ENCODE results near the gene SSTR5. TPM values are rescaled to one million over a fixed set of nuclear protein-coding genes. Genes with fewer than 3 reads are reported as not detected.

The SSTR5 gene
- polyA plus RNA-seq, 1 experiment = not detected

DNA sequence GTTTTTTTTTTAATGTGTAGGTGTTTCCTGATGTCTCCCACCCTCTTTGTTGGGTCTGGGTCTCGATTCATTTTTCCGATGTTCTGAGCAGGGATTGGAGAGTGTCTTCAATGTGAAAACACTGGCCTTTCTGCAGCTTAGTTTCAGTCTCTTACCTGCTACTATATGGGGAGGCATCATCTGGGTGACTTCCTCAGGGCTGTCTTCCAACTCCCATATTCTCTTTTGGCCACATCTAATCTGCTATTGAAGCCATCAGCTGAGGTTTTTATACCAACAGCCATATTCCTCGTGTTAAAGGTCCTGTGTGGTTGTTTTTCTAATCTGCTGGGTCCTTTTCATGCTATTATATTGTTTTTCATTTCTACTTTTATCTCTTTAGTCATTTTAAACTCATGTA, 13.2 kb upstream of the SSTR5 start:
- Histone ChIP-seq H3K36me3 (ENCODE audit: control insufficient read depth, insufficient read depth, low read length) (no peaks in the 10 kb centered on the region), H3K4me3 (ENCODE audit: low read depth, low read length) (no peak overlapping the region), H3K27me3 (ENCODE audit: control insufficient read depth, insufficient read depth, low read length) (no peaks in the 10 kb centered on the region; the same call in 1 of the 2 replicates)
- DNase-seq (ENCODE audit: low read depth) = no peak
- TF ChIP-seq, protein P1, sequence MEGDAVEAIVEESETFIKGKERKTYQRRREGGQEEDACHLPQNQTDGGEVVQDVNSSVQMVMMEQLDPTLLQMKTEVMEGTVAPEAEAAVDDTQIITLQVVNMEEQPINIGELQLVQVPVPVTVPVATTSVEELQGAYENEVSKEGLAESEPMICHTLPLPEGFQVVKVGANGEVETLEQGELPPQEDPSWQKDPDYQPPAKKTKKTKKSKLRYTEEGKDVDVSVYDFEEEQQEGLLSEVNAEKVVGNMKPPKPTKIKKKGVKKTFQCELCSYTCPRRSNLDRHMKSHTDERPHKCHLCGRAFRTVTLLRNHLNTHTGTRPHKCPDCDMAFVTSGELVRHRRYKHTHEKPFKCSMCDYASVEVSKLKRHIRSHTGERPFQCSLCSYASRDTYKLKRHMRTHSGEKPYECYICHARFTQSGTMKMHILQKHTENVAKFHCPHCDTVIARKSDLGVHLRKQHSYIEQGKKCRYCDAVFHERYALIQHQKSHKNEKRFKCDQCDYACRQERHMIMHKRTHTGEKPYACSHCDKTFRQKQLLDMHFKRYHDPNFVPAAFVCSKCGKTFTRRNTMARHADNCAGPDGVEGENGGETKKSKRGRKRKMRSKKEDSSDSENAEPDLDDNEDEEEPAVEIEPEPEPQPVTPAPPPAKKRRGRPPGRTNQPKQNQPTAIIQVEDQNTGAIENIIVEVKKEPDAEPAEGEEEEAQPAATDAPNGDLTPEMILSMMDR (IDR thresholded peaks at IDR 0.05; ENCODE audit: insufficient read depth, low read depth, low read length) = no peak
- CTCF ChIA-PET = interaction anchor here (2.5 to 5.1 kb wide), 2 partner anchors 245 to 347 kb away, joined by 6 to 54 read pairs; no protein-coding TSS in a partner anchor
- POLR2A ChIA-PET = no interaction called here

DNA sequence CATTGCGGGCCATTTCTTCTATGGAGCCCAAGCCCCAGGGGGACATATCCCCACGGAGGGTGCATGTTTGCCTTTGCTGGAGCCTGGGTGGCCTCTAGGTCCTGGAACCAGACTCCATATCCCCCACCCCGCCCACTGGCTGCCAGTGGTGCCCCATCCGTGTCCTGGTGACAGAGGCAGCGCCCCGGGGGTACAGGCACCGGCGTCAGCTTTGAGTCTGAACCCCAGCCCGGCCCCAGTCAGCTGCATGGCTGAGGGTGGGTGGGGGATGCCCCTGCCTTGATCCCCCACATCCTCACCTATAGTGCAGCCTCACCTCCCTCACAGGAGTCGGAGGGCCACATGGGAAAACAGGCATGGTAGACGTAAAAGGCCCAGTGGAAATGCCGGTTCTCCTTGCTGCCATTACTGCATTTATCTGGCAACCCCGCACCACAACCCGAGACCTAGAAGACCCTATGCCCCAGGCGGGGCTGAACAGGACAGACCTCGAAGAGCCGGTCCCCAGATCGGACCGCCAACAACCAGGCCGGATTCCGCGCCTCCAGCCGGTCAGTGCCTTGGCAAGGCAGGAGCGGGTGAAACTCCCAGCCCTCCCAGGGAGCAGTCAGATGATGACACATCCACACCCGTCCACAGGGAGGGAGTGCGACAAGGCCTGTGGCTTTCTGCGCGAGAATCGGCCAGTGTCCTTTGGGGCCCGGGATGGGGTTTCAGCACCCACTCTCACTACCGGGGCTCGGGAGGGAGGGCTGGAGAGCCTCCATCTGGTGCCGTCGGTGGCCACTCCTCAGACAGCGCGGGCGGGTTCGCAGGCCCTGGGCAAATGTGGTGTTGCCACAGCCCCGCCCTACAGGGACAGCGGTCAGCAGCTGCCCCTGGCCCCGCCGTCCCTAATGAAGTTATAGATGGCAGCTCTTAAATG, 11.9 kb upstream of the SSTR5 start:
- CTCF ChIA-PET = interaction anchor here (1.1 kb wide), 1 partner anchor 133 kb away, joined by 5 read pairs; no protein-coding TSS in a partner anchor
- no peak for DNase-seq (ENCODE audit: low read depth)
- H3K27me3 ChIP-seq (ENCODE audit: control insufficient read depth, insufficient read depth, low read length) = peaks cover 7% of the 10 kb centered on the region
- POLR2A ChIA-PET = no interaction called here
- TF ChIP-seq, protein P1 (IDR thresholded peaks at IDR 0.05; ENCODE audit: insufficient read depth, low read depth, low read length) = no peak
- H3K36me3 ChIP-seq (ENCODE audit: control insufficient read depth, insufficient read depth, low read length) = no peaks in the 10 kb centered on the region
- no peak overlapping the region for H3K4me3 ChIP-seq (ENCODE audit: low read depth, low read length)

DNA sequence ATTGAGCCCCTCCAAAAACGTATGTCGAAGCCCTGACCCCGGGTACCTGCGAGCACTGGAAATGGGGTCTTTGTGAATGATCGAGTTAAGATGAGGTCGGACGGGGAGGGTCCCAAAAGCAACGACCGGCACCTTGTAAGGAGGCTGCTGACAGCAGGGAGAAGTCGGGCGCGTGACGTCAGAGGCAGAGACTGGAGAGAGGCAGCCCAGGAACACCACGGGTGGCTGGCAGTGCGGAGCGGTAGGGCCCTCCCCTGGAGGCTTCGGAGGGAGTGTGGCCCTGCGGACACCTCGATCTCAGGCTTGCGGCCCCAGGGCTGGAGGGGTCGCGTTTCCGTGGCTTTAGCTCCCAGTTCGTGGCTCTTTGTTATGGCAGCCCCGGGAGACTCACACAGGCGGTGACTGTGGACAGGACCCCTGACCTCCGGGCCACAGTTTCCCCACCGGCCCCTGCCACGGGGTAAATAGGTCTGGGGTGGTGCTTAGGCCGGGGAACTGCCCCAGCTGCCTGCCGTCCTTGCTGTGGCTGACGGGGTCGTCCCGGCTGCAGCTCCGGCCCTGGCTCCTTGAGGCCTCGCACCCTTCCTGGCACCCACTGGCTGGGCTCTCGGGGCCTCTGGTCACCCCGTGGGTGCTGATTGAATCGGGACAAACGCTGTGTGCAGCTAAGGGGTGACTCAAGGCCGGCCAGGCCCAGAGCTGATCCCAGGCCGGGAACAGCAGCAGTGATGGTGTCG, 10.6 kb upstream of the SSTR5 start:
- H3K4me3 ChIP-seq (ENCODE audit: low read depth, low read length) = no peak overlapping the region
- DNase-seq (ENCODE audit: low read depth) = no peak
- CTCF ChIA-PET = interaction anchor here (0.9 kb wide), 1 partner anchor 350 kb away, joined by 4 read pairs; no protein-coding TSS in a partner anchor
- peaks cover 7% of the 10 kb centered on the region for H3K27me3 ChIP-seq (ENCODE audit: control insufficient read depth, insufficient read depth, low read length)
- H3K36me3 ChIP-seq (ENCODE audit: control insufficient read depth, insufficient read depth, low read length) = no peaks in the 10 kb centered on the region
- POLR2A ChIA-PET = interaction anchor here (0.5 kb wide), 1 partner anchor 249 kb away, joined by 4 read pairs; no protein-coding TSS in a partner anchor
- TF ChIP-seq, protein P1 (IDR thresholded peaks at IDR 0.05; ENCODE audit: insufficient read depth, low read depth, low read length) = no peak

GRCh38 chr16:1062895-1063294, 9.7 kb upstream of the SSTR5 start:
- Histone ChIP-seq H3K36me3 (ENCODE audit: control insufficient read depth, insufficient read depth, low read length) (no peaks in the 10 kb centered on the region), H3K27me3 (ENCODE audit: control insufficient read depth, insufficient read depth, low read length) (peaks cover 7% of the 10 kb centered on the region), H3K4me3 (ENCODE audit: low read depth, low read length) (no peak overlapping the region)
- no peak for DNase-seq (ENCODE audit: low read depth)
- POLR2A ChIA-PET = no interaction called here
- CTCF ChIA-PET = interaction anchor here (0.9 kb wide), 1 partner anchor 351 kb away, joined by 4 read pairs; no protein-coding TSS in a partner anchor
- TF ChIP-seq, protein P1 (IDR thresholded peaks at IDR 0.05; ENCODE audit: insufficient read depth, low read depth, low read length) = no peak

GRCh38 chr16:1063728-1064127, 8.8 kb upstream of the SSTR5 start:
- Histone ChIP-seq H3K36me3 (ENCODE audit: control insufficient read depth, insufficient read depth, low read length) (no peaks in the 10 kb centered on the region), H3K27me3 (ENCODE audit: control insufficient read depth, insufficient read depth, low read length) (peaks cover 9% of the 10 kb centered on the region), H3K4me3 (ENCODE audit: low read depth, low read length) (no peak overlapping the region)
- TF ChIP-seq, protein P1 (IDR thresholded peaks at IDR 0.05; ENCODE audit: insufficient read depth, low read depth, low read length) = no peak
- CTCF ChIA-PET = interaction anchor here (1.2 to 1.3 kb wide), 2 partner anchors 9 to 11 kb away, joined by 3 read pairs; no protein-coding TSS in a partner anchor
- no peak for DNase-seq (ENCODE audit: low read depth)
- POLR2A ChIA-PET = no interaction called here

Data from BJ (cell line).